Calu3 (cell line): Measurements from ENCODE around the gene CCDC197. TPM values are rescaled to one million over a fixed set of nuclear protein-coding genes. Genes with fewer than 3 reads are reported as not detected.

Experiments used
- BruUV-seq: library from RNA; stranded (reverse); fragments of 400-500 nt; replicated peaks from 2 replicates; lab custom pipeline; 2021; lab: Mats Ljungman, UMichigan
- CTCF ChIA-PET: fragments of 300-600 bp; sonication (Branson Sonifier 250); formaldehyde crosslinking; loops from one replicate; lab custom pipeline; 2022; ENCODE audit warnings: antibody characterized with exemption; lab: Charles Lee
- DNase-seq: peaks from one replicate; pipeline ENCODE4 v3.0.0; 2022
- H3K27ac Mint-ChIP-seq: one replicate; pipeline ENCODE4 v1.8.0; 2022; ENCODE audit warnings: mixed read lengths; ENCODE audit not compliant: unreplicated experiment
- H3K27me3 Mint-ChIP-seq: one replicate; pipeline ENCODE4 v1.8.0; 2022; ENCODE audit warnings: mixed read lengths; ENCODE audit not compliant: unreplicated experiment
- H3K36me3 Mint-ChIP-seq: one replicate; pipeline ENCODE4 v1.8.0; 2022; ENCODE audit warnings: mild to moderate bottlenecking, moderate library complexity, mixed read lengths; ENCODE audit not compliant: insufficient read depth, unreplicated experiment
- H3K4me1 Mint-ChIP-seq: one replicate; pipeline ENCODE4 v1.8.0; 2022; ENCODE audit warnings: mild to moderate bottlenecking, low read depth, mixed read lengths; ENCODE audit not compliant: unreplicated experiment
- H3K4me3 Mint-ChIP-seq: one replicate; pipeline ENCODE4 v1.8.0; 2022; ENCODE audit warnings: mild to moderate bottlenecking, low read depth, moderate library complexity, mixed read lengths; ENCODE audit not compliant: unreplicated experiment
- H3K9me3 Mint-ChIP-seq: one replicate; pipeline ENCODE4 v1.8.0; 2022; ENCODE audit warnings: low read depth, mixed read lengths; ENCODE audit not compliant: unreplicated experiment
- intact Hi-C: fragments of 100-400 bp; cut with micrococcal nuclease; formaldehyde crosslinking; loops from one replicate; pipeline ENCODE4 v1.10.0; 2022; ENCODE audit not compliant: unreplicated experiment
- total RNA-seq: library from RNA; stranded (reverse); gene quantifications from 2 replicates; pipeline ENCODE4 v1.2.3, GENCODE V29; 2022
- TF ChIP-seq, protein P1 (sequence below): fragments of 200-600 bp; IDR thresholded peaks from one replicate; pipeline ENCODE4 v1.8.0; 2022; ENCODE audit warnings: antibody characterized with exemption; ENCODE audit not compliant: unreplicated experiment

CCDC197 gene
- total RNA-seq, 1 experiment from 2014 or later: not detected

DNA sequence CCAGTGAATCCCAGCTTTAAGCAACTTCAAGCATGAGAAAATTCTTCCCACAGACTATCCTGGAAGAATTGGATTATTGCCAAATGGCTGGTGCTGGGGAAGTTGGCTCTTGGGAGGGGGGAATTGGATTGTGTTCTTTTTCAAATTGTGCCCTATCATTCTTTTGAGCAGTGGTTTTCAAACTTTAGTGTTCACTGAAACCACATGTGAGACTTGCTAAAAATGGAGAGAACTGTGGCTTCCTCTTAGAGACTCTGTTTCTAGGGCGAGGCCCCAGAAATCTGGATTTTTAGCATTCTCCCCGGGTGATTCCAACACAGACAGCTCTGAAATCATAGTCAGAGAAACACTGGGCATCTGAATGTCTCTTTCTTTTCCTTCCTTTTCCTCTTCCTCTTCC is 14.7 kb downstream of the CCDC197 start:
- no peak for DNase-seq
- intact Hi-C loops: no loop called here
- BruUV-seq: no TSS peak
- H3K36me3 Mint-ChIP-seq: no peaks in the 10 kb centered on the region
- peaks cover 21% of the 10 kb centered on the region for H3K4me1 Mint-ChIP-seq
- H3K27ac Mint-ChIP-seq: no peak overlapping the region
- H3K4me3 Mint-ChIP-seq: no peak overlapping the region
- H3K27me3 Mint-ChIP-seq: no peaks in the 10 kb centered on the region
- no peaks in the 10 kb centered on the region for H3K9me3 Mint-ChIP-seq
- CTCF ChIA-PET: interaction anchor here (0.8 kb wide), 2 partner anchors 13 to 75 kb away, joined by 3 read pairs; no protein-coding TSS in a partner anchor
- TF ChIP-seq, protein P1, sequence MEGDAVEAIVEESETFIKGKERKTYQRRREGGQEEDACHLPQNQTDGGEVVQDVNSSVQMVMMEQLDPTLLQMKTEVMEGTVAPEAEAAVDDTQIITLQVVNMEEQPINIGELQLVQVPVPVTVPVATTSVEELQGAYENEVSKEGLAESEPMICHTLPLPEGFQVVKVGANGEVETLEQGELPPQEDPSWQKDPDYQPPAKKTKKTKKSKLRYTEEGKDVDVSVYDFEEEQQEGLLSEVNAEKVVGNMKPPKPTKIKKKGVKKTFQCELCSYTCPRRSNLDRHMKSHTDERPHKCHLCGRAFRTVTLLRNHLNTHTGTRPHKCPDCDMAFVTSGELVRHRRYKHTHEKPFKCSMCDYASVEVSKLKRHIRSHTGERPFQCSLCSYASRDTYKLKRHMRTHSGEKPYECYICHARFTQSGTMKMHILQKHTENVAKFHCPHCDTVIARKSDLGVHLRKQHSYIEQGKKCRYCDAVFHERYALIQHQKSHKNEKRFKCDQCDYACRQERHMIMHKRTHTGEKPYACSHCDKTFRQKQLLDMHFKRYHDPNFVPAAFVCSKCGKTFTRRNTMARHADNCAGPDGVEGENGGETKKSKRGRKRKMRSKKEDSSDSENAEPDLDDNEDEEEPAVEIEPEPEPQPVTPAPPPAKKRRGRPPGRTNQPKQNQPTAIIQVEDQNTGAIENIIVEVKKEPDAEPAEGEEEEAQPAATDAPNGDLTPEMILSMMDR: no peak

DNA sequence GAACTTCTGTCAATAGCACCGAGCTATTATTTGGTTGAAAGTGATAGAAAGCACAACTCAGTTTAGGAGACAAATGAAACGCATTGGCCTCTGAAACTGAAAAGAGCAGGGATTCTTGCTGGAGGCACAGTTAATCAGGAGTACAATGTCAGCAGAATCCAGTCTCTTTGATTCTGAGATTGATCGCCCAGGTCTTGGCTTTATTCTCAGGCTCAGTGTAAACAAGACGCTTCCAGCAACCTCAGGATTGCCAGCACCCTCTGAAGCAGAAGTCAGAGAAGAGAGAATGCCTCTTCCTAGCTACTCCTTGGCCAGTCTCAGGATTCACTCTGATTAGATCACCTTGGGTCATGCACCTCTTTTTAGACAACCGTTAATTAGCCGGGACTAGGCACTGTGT is 17.3 kb downstream of the CCDC197 start:
- CTCF ChIA-PET: interaction anchor here (0.7 kb wide), 1 partner anchor 229 kb away, joined by 4 read pairs; no protein-coding TSS in a partner anchor
- intact Hi-C loops: no loop called here
- H3K27me3 Mint-ChIP-seq: no peaks in the 10 kb centered on the region
- DNase-seq: no peak
- H3K4me3 Mint-ChIP-seq: no peak overlapping the region
- H3K9me3 Mint-ChIP-seq: no peaks in the 10 kb centered on the region
- peaks cover 3% of the 10 kb centered on the region for H3K36me3 Mint-ChIP-seq
- no peak overlapping the region for H3K27ac Mint-ChIP-seq
- BruUV-seq: no TSS peak
- H3K4me1 Mint-ChIP-seq: peaks cover 38% of the 10 kb centered on the region
- TF ChIP-seq, protein P1: no peak

DNA sequence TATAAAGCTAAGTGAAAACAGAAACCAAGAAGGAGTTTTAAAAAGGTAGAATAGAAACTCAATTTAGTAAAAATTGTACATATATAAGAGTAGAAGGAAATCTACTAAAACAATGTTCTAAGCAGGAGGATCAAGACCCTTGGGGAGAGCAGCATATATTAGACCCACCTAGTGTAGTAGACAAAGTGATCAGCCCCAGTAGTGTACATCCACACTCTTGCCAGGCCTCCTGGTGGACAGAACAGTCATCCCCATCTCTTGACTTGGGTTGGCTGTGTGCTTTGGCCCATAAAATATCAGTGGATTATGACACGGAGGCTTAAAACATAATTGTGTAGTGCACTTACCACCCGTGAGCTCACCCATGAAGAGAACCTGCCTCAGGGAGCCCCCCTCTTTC is 18.1 kb downstream of the CCDC197 start:
- no peak for DNase-seq
- H3K4me1 Mint-ChIP-seq: peaks cover 39% of the 10 kb centered on the region
- intact Hi-C loops: no loop called here
- CTCF ChIA-PET: no interaction called here
- H3K4me3 Mint-ChIP-seq: no peak overlapping the region
- BruUV-seq: no TSS peak
- no peaks in the 10 kb centered on the region for H3K9me3 Mint-ChIP-seq
- peaks cover 10% of the 10 kb centered on the region for H3K36me3 Mint-ChIP-seq
- H3K27ac Mint-ChIP-seq: no peak overlapping the region
- TF ChIP-seq, protein P1: no peak
- H3K27me3 Mint-ChIP-seq: no peaks in the 10 kb centered on the region

DNA sequence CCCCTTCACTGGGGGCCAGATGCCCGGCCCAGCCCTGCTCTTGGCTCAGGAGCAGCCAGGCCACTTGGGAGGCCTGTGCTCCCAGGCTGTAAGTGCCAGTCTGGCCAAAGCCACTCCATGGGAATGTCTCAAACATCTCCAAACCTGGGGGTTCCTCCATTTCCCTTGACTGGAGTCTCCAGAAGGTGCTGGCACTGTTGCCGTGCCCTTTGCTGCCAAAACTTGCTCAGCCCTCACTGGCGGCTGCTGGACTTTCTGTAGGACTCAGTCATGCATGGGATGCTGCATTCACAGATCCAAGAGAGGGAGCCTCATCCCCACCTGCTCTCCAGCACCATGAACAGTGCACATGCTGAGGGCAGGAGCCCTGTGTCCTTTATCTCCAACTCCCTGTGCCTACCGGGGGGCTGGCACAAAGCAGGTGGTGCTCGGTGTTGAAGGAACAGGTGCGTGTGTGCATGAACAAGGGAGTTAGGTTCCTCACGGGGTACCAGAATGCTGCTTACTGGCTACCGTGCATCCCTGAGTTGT is 19.4 kb downstream of the CCDC197 start:
- TF ChIP-seq, protein P1: no peak
- Mint-ChIP-seq H3K27me3 (no peaks in the 10 kb centered on the region), H3K9me3 (no peaks in the 10 kb centered on the region), H3K4me3 (no peak overlapping the region), H3K27ac (no peak overlapping the region), H3K4me1 (peaks cover 46% of the 10 kb centered on the region), H3K36me3 (peaks cover 10% of the 10 kb centered on the region)
- intact Hi-C loops: no loop called here
- no peak for DNase-seq
- CTCF ChIA-PET: no interaction called here
- BruUV-seq: no TSS peak
